ENCODE results near the gene SLC16A1. TPM values are rescaled to one million over a fixed set of nuclear protein-coding genes. Genes with fewer than 3 reads are reported as not detected.

Gene SLC16A1
- total and polyA plus RNA-seq, 2 of the 8 experiments (the other 6 are each of a cell fraction or from before 2014, with no cell fraction given), result 435 to 545 TPM

DNA sequence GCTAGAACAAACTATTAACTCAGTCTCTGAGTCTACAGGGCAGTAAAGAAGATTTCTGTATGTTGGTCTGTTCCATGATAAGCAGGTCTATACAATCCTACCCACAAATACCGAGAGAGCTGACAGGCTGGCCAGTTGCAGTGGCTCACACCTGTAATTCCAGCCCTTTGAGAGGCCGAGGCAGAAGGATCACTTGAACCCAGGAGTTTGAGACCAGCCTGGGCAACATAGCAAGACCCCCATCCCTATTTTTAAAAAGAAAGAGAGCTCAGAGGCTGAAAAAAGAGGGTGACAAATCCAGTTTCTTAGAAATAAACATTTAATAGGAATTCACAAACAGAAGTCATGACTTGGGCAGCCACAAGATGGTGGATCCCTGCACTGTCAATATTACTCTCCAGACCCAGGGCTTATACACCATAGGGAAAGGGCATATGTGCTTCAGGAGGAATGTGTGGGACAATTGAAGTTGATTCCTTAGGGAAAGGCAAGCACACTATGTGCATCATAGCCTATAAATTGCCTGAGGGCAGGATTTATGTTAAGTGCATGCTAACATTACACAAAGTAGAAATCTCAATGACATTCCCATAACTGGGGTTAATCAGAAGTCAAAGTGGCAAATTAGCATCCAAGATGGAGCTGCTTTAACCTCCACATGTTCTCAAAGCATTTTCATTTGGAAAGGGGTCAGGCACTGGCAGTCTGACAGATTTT lies 66.8 kb downstream of the SLC16A1 start:
- Histone ChIP-seq H3K14ac (ENCODE audit: insufficient read length) (no peak overlapping the region), H3K27ac (ENCODE audit: low read depth, low read length) (no peak overlapping the region), H3K23me2 (ENCODE audit: low read depth, low read length) (no peaks in the 10 kb centered on the region), H2AFZ (ENCODE audit: low read length) (no peak overlapping the region), H2BK120ac (replicated peaks; ENCODE audit: low read depth, low read length) (no peak overlapping the region), H4K91ac (replicated peaks; ENCODE audit: insufficient read length, low read length) (no peak overlapping the region), H3K9me3 (ENCODE audit: insufficient read depth in 2 of 2, low read depth in 1 of 2, low read length in 1 of 2) (peaks cover 3 to 4% of the 10 kb centered on the region in 2 experiments; a peak in 3 of 4 replicates), H3K79me1 (ENCODE audit: low read depth, low read length) (no peaks in the 10 kb centered on the region), H3K23ac (ENCODE audit: insufficient read length) (no peak overlapping the region), H3K4me1 (replicated peaks in 1 of 4; ENCODE audit: control insufficient read depth in 3 of 4, insufficient read depth in 4 of 4, low read length in 3 of 4) (no peaks in the 10 kb centered on the region), H4K20me1 (replicated peaks in 1 of 2; ENCODE audit: control insufficient read depth in 1 of 2, insufficient read depth in 2 of 2, low read length in 2 of 2) (no peaks in the 10 kb centered on the region), H3K18ac (ENCODE audit: extremely low read depth, low read length) (no peak overlapping the region), H3K4me2 (ENCODE audit: insufficient read depth in 1 of 2, low read depth in 2 of 2, low read length in 2 of 2) (no peak overlapping the region), H3K79me2 (ENCODE audit: control insufficient read depth in 1 of 2, insufficient read depth in 2 of 2, low read length in 2 of 2) (no peaks in the 10 kb centered on the region), H3K4ac (replicated peaks; ENCODE audit: insufficient read length, low read depth, low read length) (no peak overlapping the region), H2AK5ac (ENCODE audit: low read depth, low read length) (no peak overlapping the region), H3K9ac (replicated peaks in 1 of 4; ENCODE audit: extremely low read depth in 1 of 4, low read depth in 3 of 4, low read length in 3 of 4) (no peak overlapping the region), H2BK15ac (ENCODE audit: low read length) (no peak overlapping the region), H2BK20ac (ENCODE audit: low read length) (no peak overlapping the region; the same call in 1 of the 2 replicates), H2BK5ac (ENCODE audit: low read depth, low read length) (no peak overlapping the region), H4K8ac (ENCODE audit: extremely low read depth, insufficient read depth, low read length) (no peak overlapping the region), H4K5ac (ENCODE audit: insufficient read length, low read depth, low read length) (no peak overlapping the region), H3K4me3 (ENCODE audit: extremely low read depth in 1 of 4, insufficient read depth in 2 of 4, low read depth in 3 of 4, low read length in 4 of 4) (no peak overlapping the region), H3K27me3 (replicated peaks in 1 of 4; ENCODE audit: control insufficient read depth in 3 of 4, extremely low read depth in 1 of 4, insufficient read depth in 3 of 4, low read length in 3 of 4) (no peaks in the 10 kb centered on the region), H2BK12ac (ENCODE audit: low read depth, low read length) (no peak overlapping the region), H3K56ac (replicated peaks; ENCODE audit: insufficient read length, low read depth, low read length) (no peak overlapping the region), H3K36me3 (ENCODE audit: control insufficient read depth in 2 of 4, insufficient read depth in 4 of 4, low read length in 3 of 4) (peaks cover 0 to under 1% (median 0%) of the 10 kb centered on the region in 4 experiments; a peak in 1 of 8 replicates)
- 43% methylated on average over 2 of the region's 2 CpGs; no CpG with 5 or more reads in 1 of the 2 experiments for WGBS, 2 experiments (ENCODE audit: extremely low coverage in 1 of 2, insufficient coverage in 1 of 2, insufficient read length in 1 of 2, insufficient replicate concordance in 2 of 2, low coverage in 1 of 2, low lambda C conversion rate in 2 of 2, missing lambda C conversion rate in 1 of 2)
- DNase-seq (ENCODE audit: low read depth in 1 of 2, low spot score in 2 of 2), result no peak
- ChIA-PET CTCF (ENCODE audit: partially characterized antibody) (interaction anchor here (0.8 to 2.3 kb wide), 9 partner anchors 7 to 184 kb away, joined by 4 to 11 read pairs (median 5); partner anchors contain the start of gene LRIG2), POLR2A (ENCODE audit: partially characterized antibody) (interaction anchor here (0.6 to 3.6 kb wide), 3 partner anchors 16 to 251 kb away, joined by 3 to 17 read pairs (median 4); no protein-coding TSS in a partner anchor)
- no peak for FAIRE-seq
- TF ChIP-seq SIRT6 (IDR thresholded peaks at IDR 0.05; ENCODE audit: low read length), result no peak
- TF ChIP-seq, protein P1, sequence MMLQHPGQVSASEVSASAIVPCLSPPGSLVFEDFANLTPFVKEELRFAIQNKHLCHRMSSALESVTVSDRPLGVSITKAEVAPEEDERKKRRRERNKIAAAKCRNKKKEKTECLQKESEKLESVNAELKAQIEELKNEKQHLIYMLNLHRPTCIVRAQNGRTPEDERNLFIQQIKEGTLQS (IDR thresholded peaks at IDR 0.05; ENCODE audit: insufficient read depth, low read depth, low read length), result no peak
- TF ChIP-seq TCF12 (IDR thresholded peaks at IDR 0.05; ENCODE audit: low read depth, low read length), result no peak

Data from H1 (cell line).